Nephron (organoid): ENCODE data around the gene CAMK2G.

Experiments
- H3K27ac Mint-ChIP-seq, 3 experiments: 2 replicates each; pipeline ENCODE4 v1.8.0; 2020; ENCODE audit warnings: mixed read lengths in 3 of 3, mild to moderate bottlenecking in 2 of 3, moderate library complexity in 1 of 3
- H3K27me3 Mint-ChIP-seq: 2 replicates; pipeline ENCODE4 v1.8.0; 2021; ENCODE audit warnings: low read depth, mild to moderate bottlenecking, moderate library complexity, mixed read lengths
- H3K36me3 Mint-ChIP-seq: 2 replicates; pipeline ENCODE4 v1.8.0; 2020; ENCODE audit warnings: low read depth, mixed read lengths
- H3K4me1 Mint-ChIP-seq: 2 replicates; pipeline ENCODE4 v1.8.0; 2020; ENCODE audit warnings: mixed read lengths
- H3K4me3 Mint-ChIP-seq, 3 experiments: 2 replicates each; pipeline ENCODE4 v1.8.0; 2020; ENCODE audit warnings: mild to moderate bottlenecking in 3 of 3, mixed read lengths in 3 of 3, moderate library complexity in 2 of 3
- H3K9me3 Mint-ChIP-seq: 2 replicates; pipeline ENCODE4 v1.8.0; 2020; ENCODE audit warnings: mixed read lengths
- CTCF ChIP-seq, 3 experiments: fragments of 200-600 bp; sonication (generic); IDR thresholded peaks; one replicate each; pipeline ENCODE4 v1.5.0; 2021; ENCODE audit warnings: antibody characterized with exemption in 3 of 3; ENCODE audit not compliant: unreplicated experiment in 3 of 3

The CAMK2G gene

DNA sequence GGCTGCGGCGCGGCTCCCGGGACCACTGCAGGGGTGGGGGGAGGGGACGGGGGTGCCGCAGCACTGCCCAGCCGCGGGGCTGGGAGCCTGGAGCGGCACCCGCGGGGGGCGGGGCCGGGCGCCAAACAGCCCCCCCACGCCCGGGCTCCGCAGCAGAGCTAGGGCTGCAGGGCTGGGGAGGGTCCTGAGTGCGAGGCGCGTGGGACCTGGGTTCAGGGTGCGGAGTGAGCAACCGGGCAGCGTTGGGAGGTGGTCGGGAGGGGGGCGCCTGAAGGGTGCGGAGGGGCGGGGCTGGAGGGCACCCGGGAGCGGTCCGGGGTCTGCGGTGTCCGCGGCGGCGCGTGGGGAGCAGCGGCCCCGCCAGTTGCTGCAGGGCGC lies 528 bp downstream of the CAMK2G start:
- Mint-ChIP-seq H3K36me3 (peaks cover 16% of the 10 kb centered on the region), H3K27ac (no peak overlapping the region), H3K4me3 (peak overlapping the region in 1 of 3 experiments; percentile 45), H3K27me3 (peaks cover 11% of the 10 kb centered on the region), H3K4me1 (peaks cover 19% of the 10 kb centered on the region), H3K9me3 (no peaks in the 10 kb centered on the region)
- TF ChIP-seq CTCF (IDR thresholded peaks at IDR 0.05; ENCODE audit: unreplicated experiment in 3 of 3), result no peak

DNA sequence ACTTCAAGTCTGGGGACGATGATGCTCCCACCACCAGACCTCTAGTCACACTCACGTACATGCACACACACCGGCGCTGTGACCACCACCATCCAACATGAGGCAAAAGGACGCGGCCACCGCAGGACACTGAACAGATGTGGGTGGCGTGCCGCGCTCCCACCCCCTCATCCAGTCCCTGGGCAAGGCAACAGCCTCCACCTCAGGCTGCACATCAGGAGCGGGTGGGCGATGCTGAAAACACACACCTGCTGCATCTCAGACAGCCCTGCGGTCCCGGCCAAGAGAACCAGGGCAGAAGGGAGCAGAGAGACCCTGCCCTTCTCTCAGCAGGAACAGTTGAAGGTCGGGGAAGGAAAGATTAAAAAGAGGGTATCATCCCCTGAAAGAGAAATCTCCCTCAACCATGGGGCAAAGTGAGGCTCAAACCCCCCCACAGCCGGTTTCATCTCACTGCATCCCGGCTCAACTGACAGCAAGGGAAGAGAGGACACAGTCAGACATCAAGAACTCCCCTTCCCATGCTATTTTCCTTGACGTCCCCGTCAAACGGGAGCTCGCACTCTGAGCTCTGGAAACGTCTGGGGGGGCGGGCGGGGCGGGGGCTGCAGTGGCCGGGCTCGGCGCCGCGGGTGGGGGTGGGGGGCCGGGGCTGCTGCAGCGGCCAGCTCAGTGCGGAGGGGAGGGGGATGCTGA lies 1.1 kb downstream of the CAMK2G start:
- H3K4me1 Mint-ChIP-seq, result peaks cover 19% of the 10 kb centered on the region
- H3K27ac Mint-ChIP-seq, result peak overlapping the region in 1 of 3 experiments; percentile 62
- H3K4me3 Mint-ChIP-seq, result peak overlapping the region; percentile 84 to 90 (median 89)
- H3K36me3 Mint-ChIP-seq, result peaks cover 16% of the 10 kb centered on the region
- H3K27me3 Mint-ChIP-seq, result peaks cover 10% of the 10 kb centered on the region
- no peak for TF ChIP-seq CTCF (IDR thresholded peaks at IDR 0.05; ENCODE audit: unreplicated experiment in 3 of 3)
- H3K9me3 Mint-ChIP-seq, result no peaks in the 10 kb centered on the region

DNA sequence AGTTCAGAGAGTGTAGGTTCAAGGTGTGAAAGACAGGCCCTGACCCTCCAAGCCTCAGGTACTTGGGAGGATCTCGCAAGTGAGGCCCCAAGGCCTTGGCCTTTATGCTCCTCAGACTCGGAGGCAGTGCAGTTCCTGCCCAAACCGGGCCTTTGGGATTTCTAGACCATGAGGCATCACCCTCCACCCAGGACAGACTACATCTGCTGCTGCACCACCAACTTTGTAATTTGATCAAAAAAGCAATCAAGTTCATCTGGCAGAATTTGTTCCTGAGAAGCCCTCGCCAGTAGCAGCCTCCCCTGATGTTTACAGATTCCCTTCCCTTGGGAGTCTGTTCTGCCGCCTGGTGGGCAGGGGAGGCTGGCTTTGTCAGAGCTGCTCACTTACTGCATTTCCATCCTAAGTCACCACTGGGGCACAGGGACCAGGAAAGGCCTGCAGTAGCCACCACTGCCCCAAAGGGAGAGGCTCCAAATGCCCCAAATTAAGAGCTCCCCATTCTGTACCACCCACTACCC lies 2.1 kb downstream of the CAMK2G start:
- Mint-ChIP-seq H3K9me3 (no peaks in the 10 kb centered on the region), H3K36me3 (peaks cover 16% of the 10 kb centered on the region), H3K4me3 (peak overlapping the region; percentile 84 to 90 (median 89)), H3K27me3 (peaks cover 6% of the 10 kb centered on the region), H3K4me1 (peaks cover 22% of the 10 kb centered on the region), H3K27ac (no peak overlapping the region)
- TF ChIP-seq CTCF (IDR thresholded peaks at IDR 0.05; ENCODE audit: unreplicated experiment in 3 of 3), result no peak

DNA sequence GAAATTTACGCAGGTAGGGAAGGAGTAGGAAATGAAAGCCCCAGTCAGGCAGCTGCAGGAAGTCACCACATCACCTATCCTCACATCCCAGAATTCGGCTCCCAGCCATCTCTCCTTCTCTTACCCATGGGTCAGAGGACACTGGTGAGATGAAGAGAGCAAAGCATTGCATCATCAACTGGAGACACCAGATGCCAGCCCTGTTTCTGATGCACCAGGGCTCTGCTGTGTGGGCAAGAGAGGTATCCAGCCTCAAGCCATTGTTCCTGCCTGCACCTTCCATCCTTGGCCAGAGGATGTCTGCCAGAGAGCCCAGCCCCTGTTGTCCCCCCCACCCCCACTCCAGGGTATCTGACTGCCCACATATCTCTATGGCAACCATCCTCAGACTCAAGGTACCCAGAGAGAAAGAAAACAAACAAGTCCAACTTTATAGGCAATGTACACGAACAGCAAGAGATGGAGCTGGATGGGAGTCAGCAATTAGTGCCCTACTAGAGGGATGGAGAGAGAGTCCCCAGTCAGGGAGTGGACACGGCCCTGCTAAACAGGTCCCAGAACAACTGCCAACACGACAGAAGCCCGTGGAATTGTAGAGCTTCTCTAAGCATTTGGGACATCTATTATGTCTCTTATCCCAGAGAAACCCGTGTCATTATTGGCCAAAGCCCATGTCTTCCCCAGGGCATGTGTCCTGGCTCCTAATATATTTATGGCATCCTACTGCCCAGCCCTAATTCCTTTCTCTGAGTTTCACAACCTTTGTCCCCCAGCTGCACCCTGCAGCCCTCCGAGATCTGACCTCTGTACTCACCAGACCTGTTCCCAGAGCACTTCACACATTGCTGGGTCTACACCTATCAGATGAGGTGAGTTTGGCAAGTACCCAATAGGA lies 2.8 kb downstream of the CAMK2G start:
- Mint-ChIP-seq H3K27me3 (peaks cover 4% of the 10 kb centered on the region), H3K4me3 (peak overlapping the region; percentile 84 to 90 (median 89)), H3K36me3 (peaks cover 21% of the 10 kb centered on the region), H3K9me3 (no peaks in the 10 kb centered on the region), H3K4me1 (peaks cover 30% of the 10 kb centered on the region), H3K27ac (no peak overlapping the region)
- no peak for TF ChIP-seq CTCF (IDR thresholded peaks at IDR 0.05; ENCODE audit: unreplicated experiment in 3 of 3)

GRCh38 chr10:73868655-73869195 lies 5.6 kb downstream of the CAMK2G start:
- H3K9me3 Mint-ChIP-seq, result no peaks in the 10 kb centered on the region
- no peaks in the 10 kb centered on the region for H3K27me3 Mint-ChIP-seq
- H3K36me3 Mint-ChIP-seq, result peaks cover 27% of the 10 kb centered on the region
- TF ChIP-seq CTCF (IDR thresholded peaks at IDR 0.05; ENCODE audit: unreplicated experiment in 3 of 3), result no peak
- H3K4me3 Mint-ChIP-seq, result no peak overlapping the region
- H3K27ac Mint-ChIP-seq, result no peak overlapping the region
- peaks cover 26% of the 10 kb centered on the region for H3K4me1 Mint-ChIP-seq
